Stimulated activated CD8-positive, alpha-beta memory T cell treated with anti-CD3 and anti-CD28 coated beads, Interleukin-12 subunit alpha, Interleukin-12 subunit beta, amount 100 ng/mL, for 24 hours (primary cell): ENCODE results near the gene TBK1.
"Not testable (repeated sequence)": the region's sequence is repeated elsewhere in the genome, so short reads cannot be mapped to it uniquely, and the experiment has no call there.

Experiments used
- DNase-seq: peaks from one replicate; pipeline ENCODE4 v3.0.0-alpha.2; 2020; ENCODE audit errors: extremely low read depth

The TBK1 gene

GRCh38 chr12:64497484-64497883 is 45.6 kb downstream of the TBK1 start:
- no peak for DNase-seq

- no peak for DNase-seq
Observed at GRCh38 chr12:64497903-64498302, 46.0 kb downstream of the TBK1 start.

- DNase-seq = no peak
Observed at GRCh38 chr12:64500394-64500793, 48.5 kb downstream of the TBK1 start.

GRCh38 chr12:64501486-64501885 is 49.6 kb downstream of the TBK1 start:
- DNase-seq = no peak

GRCh38 chr12:64506955-64507354 is 55.0 kb downstream of the TBK1 start:
- DNase-seq = no peak

GRCh38 chr12:64510667-64511066 is 58.7 kb downstream of the TBK1 start:
- no peak for DNase-seq

- DNase-seq = no peak
Observed at GRCh38 chr12:64518396-64518795, 66.5 kb downstream of the TBK1 start.

- no peak for DNase-seq
Observed at GRCh38 chr12:64521833-64522232, 69.9 kb downstream of the TBK1 start.

GRCh38 chr12:64522316-64522715 is 70.4 kb downstream of the TBK1 start:
- DNase-seq = no peak

- no peak for DNase-seq
Observed at GRCh38 chr12:64522807-64523206, 70.9 kb downstream of the TBK1 start.

- not testable (repeated sequence) for DNase-seq
Observed at GRCh38 chr12:64523565-64524444, 71.9 kb downstream of the TBK1 start.

GRCh38 chr12:64525461-64526160 is 73.7 kb downstream of the TBK1 start:
- DNase-seq = no peak

GRCh38 chr12:64526859-64527258 is 74.9 kb downstream of the TBK1 start:
- DNase-seq = no peak

GRCh38 chr12:64528616-64529015 is 76.7 kb downstream of the TBK1 start:
- DNase-seq = no peak

- DNase-seq = no peak
Observed at GRCh38 chr12:64530566-64530965, 78.6 kb downstream of the TBK1 start.

GRCh38 chr12:64531665-64532334 is 79.9 kb downstream of the TBK1 start:
- DNase-seq = no peak

- DNase-seq = no peak
Observed at GRCh38 chr12:64532734-64533351, 80.9 kb downstream of the TBK1 start.

GRCh38 chr12:64534672-64535199 is 82.8 kb downstream of the TBK1 start:
- DNase-seq = no peak

GRCh38 chr12:64538121-64538520 is 86.2 kb downstream of the TBK1 start:
- no peak for DNase-seq

- DNase-seq = not testable (repeated sequence)
Observed at GRCh38 chr12:64542409-64543047, 90.6 kb downstream of the TBK1 start.

GRCh38 chr12:64544371-64545080 is 92.6 kb downstream of the TBK1 start:
- no peak for DNase-seq
